DOHH2 (cell line): ENCODE measurements around the gene EXOC3L2.
A peak's percentile ranks its signal among the peaks of the same experiment; 100 is the strongest.

Source experiments
- H3F3A ChIP-seq: fragments of 200-600 bp; sonication (generic), shearing (Covaris generic); 2 replicates; pipeline ENCODE4 v1.6.0; 2016; ENCODE audit warnings: antibody characterized with exemption, mild to moderate bottlenecking; ENCODE audit not compliant: control insufficient read depth, insufficient read depth
- H3K27ac ChIP-seq: fragments of 200-600 bp; sonication (generic); 2 replicates; pipeline ENCODE4 v1.5.1; 2014; ENCODE audit warnings: low read depth, mild to moderate bottlenecking, low read length, moderate library complexity
- H3K27me3 ChIP-seq: fragments of 200-600 bp; sonication (generic); 2 replicates; pipeline ENCODE4 v1.6.1; 2014; ENCODE audit warnings: mild to moderate bottlenecking, low read length, mixed read lengths; ENCODE audit not compliant: control insufficient read depth
- H3K36me3 ChIP-seq: fragments of 200-600 bp; sonication (generic); 2 replicates; pipeline ENCODE4 v1.6.1; 2014; ENCODE audit warnings: mild to moderate bottlenecking, low read length, moderate library complexity, mixed read lengths; ENCODE audit not compliant: control insufficient read depth
- H3K4me1 ChIP-seq: fragments of 200-600 bp; sonication (generic); 2 replicates; pipeline ENCODE4 v1.6.1; 2014; ENCODE audit warnings: mild to moderate bottlenecking, low read length, mixed read lengths; ENCODE audit not compliant: control insufficient read depth
- H3K4me2 ChIP-seq: fragments of 200-600 bp; sonication (generic); 2 replicates; pipeline ENCODE4 v1.6.0; 2014; ENCODE audit warnings: mild to moderate bottlenecking, low read length, moderate library complexity
- H3K4me3 ChIP-seq: fragments of 200-600 bp; sonication (generic); 2 replicates; pipeline ENCODE4 v1.5.1; 2014; ENCODE audit warnings: mild to moderate bottlenecking, low read length, mixed read lengths
- H3K79me2 ChIP-seq: fragments of 200-600 bp; sonication (generic); 2 replicates; pipeline ENCODE4 v1.6.1; 2014; ENCODE audit warnings: mild to moderate bottlenecking, low read length, mixed read lengths; ENCODE audit not compliant: control insufficient read depth
- H3K9me2 ChIP-seq: fragments of 200-600 bp; sonication (generic); replicated peaks from 2 replicates; pipeline ENCODE4 v1.6.1; 2014; ENCODE audit warnings: mild to moderate bottlenecking, low read length, mixed read lengths; ENCODE audit not compliant: control insufficient read depth
- H3K9me3 ChIP-seq: fragments of 200-600 bp; sonication (generic); 2 replicates; pipeline ENCODE4 v1.6.1; 2014; ENCODE audit warnings: antibody characterized with exemption, low read length, mixed read lengths; ENCODE audit not compliant: control insufficient read depth, insufficient read depth
- H4K20me1 ChIP-seq: fragments of 200-600 bp; sonication (generic); 2 replicates; pipeline ENCODE4 v1.6.0; 2014; ENCODE audit warnings: low read depth, mild to moderate bottlenecking, antibody characterized with exemption, low read length, moderate library complexity; ENCODE audit not compliant: control insufficient read depth, insufficient read depth
- EZH2phosphoT487 ChIP-seq: fragments of 200-600 bp; sonication (generic); IDR thresholded peaks from 2 replicates; pipeline ENCODE4 v1.6.1; 2017; ENCODE audit warnings: borderline replicate concordance, mild to moderate bottlenecking, antibody characterized with exemption, low read length, moderate library complexity, mixed read lengths
- TF ChIP-seq, protein P1 (sequence below): fragments of 200-600 bp; sonication (generic); IDR thresholded peaks from one replicate; pipeline ENCODE4 v1.5.1; 2014; ENCODE audit warnings: antibody characterized with exemption, mild to moderate bottlenecking, low read depth, low read length; ENCODE audit not compliant: poor library complexity, severe bottlenecking

Gene EXOC3L2

DNA sequence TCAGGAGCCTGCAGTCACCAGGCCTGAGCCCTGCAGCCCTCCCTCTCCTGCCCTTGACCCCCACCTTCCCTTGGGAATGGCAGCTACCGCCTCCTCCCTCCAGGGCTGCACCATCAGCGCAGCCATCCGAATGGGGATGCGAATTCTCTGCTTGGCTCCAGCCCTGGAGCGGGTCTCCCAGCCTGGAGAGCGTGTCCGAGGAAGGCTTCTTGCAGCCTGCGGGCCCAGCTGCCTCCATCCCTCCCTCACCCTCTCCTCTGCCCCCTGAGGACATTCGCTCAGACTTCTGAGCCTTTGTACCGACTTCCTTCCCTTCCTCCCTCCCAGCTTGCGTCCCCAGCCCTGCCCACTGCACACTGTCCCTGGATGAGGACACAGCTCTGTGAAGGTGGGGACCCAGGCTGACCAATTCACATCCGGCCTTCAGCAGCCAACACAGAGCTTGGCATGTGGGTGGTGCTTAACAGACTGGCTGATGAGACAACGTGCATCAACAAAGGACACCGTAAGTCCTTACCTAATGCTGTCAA is 78.4 kb downstream of the EXOC3L2 start:
- H3K36me3 ChIP-seq, result no peaks in the 10 kb centered on the region
- H3K9me2 ChIP-seq, result no peaks in the 10 kb centered on the region
- H3K27me3 ChIP-seq, result no peaks in the 10 kb centered on the region
- no peak overlapping the region for H3K4me2 ChIP-seq
- 0 out of 2 replicates have a peak, but pooled peaks cover 3% of the 10 kb centered on the region for H3K79me2 ChIP-seq
- no peaks in the 10 kb centered on the region for H3F3A ChIP-seq
- no peak overlapping the region for H3K4me3 ChIP-seq
- peaks cover 14% of the 10 kb centered on the region for H3K4me1 ChIP-seq
- no peaks in the 10 kb centered on the region for H4K20me1 ChIP-seq
- H3K9me3 ChIP-seq, result no peaks in the 10 kb centered on the region
- TF ChIP-seq, protein P1, sequence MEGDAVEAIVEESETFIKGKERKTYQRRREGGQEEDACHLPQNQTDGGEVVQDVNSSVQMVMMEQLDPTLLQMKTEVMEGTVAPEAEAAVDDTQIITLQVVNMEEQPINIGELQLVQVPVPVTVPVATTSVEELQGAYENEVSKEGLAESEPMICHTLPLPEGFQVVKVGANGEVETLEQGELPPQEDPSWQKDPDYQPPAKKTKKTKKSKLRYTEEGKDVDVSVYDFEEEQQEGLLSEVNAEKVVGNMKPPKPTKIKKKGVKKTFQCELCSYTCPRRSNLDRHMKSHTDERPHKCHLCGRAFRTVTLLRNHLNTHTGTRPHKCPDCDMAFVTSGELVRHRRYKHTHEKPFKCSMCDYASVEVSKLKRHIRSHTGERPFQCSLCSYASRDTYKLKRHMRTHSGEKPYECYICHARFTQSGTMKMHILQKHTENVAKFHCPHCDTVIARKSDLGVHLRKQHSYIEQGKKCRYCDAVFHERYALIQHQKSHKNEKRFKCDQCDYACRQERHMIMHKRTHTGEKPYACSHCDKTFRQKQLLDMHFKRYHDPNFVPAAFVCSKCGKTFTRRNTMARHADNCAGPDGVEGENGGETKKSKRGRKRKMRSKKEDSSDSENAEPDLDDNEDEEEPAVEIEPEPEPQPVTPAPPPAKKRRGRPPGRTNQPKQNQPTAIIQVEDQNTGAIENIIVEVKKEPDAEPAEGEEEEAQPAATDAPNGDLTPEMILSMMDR, result no peak
- TF ChIP-seq EZH2phosphoT487, result no peak
- no peak overlapping the region for H3K27ac ChIP-seq

DNA sequence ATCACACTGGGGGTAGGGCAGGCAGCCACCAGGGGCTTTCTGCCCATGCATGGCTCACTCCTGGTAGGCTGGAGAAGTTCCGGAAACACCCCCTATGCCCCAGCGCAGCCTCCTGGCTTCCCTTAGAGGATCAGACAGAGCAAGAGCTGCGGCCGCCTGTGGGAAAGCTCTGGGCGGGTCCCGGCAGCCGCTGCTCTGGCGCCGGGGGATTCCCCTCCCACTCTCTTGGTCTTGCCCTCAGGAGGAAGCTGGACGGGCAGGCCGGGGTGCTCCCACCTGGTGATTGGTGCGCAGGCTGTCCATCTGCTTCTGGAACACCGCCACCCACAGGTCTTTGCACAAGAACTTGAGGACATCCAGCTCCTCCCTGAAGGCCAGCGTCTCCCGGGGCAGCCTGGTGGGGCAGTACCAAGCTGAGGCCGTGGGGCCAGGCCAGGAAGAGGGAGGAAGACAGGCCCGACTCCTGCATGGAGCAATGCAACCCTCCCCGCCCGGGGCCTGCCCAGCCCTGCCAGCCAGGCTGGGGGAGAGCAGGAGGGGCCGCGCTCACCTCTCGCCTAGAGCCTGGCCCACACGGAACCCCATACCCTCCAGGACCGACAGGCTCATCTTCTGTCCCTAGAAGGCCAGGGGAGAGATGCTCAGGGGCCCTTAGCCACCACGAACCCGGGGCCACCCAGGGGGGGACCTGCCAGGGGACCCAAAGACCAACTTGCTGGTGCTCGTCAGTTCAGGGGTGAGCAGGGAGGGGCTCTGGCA is 80.5 kb downstream of the EXOC3L2 start:
- H4K20me1 ChIP-seq, result no peaks in the 10 kb centered on the region
- no peaks in the 10 kb centered on the region for H3K36me3 ChIP-seq
- H3K27ac ChIP-seq, result no peak overlapping the region
- no peak for TF ChIP-seq EZH2phosphoT487
- TF ChIP-seq, protein P1, result no peak
- H3K79me2 ChIP-seq, result no peaks in the 10 kb centered on the region
- no peaks in the 10 kb centered on the region for H3K9me3 ChIP-seq
- H3K4me3 ChIP-seq, result no peak overlapping the region
- H3K27me3 ChIP-seq, result peaks cover 6% of the 10 kb centered on the region; the same call in 1 of the 2 replicates
- peak overlapping the region; percentile 21; the same call in 1 of the 2 replicates for H3K4me2 ChIP-seq
- H3F3A ChIP-seq, result no peaks in the 10 kb centered on the region
- peaks cover 14% of the 10 kb centered on the region for H3K4me1 ChIP-seq
- H3K9me2 ChIP-seq, result no peaks in the 10 kb centered on the region

DNA sequence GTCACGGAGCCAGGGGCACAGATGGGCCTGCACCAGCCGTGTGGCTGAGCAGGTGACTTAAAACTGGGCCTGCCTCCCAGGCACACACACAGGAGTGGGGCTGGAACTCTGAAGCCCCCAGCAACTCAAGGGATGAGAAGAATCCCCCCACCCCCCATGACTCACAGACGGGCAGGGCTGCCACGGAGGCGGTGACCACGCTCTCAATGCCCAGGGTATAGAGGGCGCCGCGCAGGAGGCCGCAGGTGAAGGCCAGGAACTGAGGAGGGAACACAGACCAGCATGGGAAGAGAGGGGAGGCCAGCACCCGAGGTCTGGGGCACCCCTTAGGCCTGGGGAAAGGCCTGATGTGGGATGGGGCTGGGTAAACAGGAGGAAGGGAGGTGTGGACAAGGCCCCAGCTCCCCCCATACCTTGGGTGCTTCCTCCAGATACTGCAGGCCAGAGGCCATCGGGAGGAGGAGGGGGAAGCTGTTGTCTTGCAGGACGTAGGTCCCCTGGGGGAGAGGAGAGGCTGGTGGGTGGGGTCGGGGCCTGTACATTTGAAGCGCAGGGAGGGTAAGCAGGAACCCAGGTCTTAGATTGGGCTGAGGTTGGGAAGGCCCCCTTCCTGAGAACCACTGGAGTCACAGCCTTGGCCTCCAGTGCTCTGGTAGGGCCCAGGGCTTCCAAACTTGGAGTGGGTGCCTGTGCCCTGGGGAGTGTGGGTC is 81.3 kb downstream of the EXOC3L2 start:
- no peak overlapping the region for H3K4me3 ChIP-seq
- H3K36me3 ChIP-seq, result no peaks in the 10 kb centered on the region
- no peaks in the 10 kb centered on the region for H3K79me2 ChIP-seq
- H4K20me1 ChIP-seq, result no peaks in the 10 kb centered on the region
- H3F3A ChIP-seq, result no peaks in the 10 kb centered on the region
- H3K27ac ChIP-seq, result no peak overlapping the region
- no peaks in the 10 kb centered on the region for H3K9me3 ChIP-seq
- H3K4me2 ChIP-seq, result peak overlapping the region; percentile 21; the same call in 1 of the 2 replicates
- peaks cover 6% of the 10 kb centered on the region; the same call in 1 of the 2 replicates for H3K27me3 ChIP-seq
- no peaks in the 10 kb centered on the region for H3K9me2 ChIP-seq
- H3K4me1 ChIP-seq, result peaks cover 14% of the 10 kb centered on the region
- no peak for TF ChIP-seq EZH2phosphoT487
- TF ChIP-seq, protein P1, result no peak
